Mesothelial cell of epicardium (in vitro differentiated cells): ENCODE data around the gene DGLUCY. TPM values are rescaled to one million over a fixed set of nuclear protein-coding genes. Genes with fewer than 3 reads are reported as not detected.
"Not testable (repeated sequence)": the region's sequence is repeated elsewhere in the genome, so short reads cannot be mapped to it uniquely, and the experiment has no call there.

ENCODE experiments used
- DNase-seq, 2 experiments: peaks; one replicate each; pipeline ENCODE4 v3.0.0; 2021; ENCODE audit warnings: low spot score in 2 of 2; ENCODE audit not compliant: unreplicated experiment in 2 of 2
- H3K27ac Mint-ChIP-seq: 2 replicates; pipeline ENCODE4 v1.8.0; 2021; ENCODE audit warnings: mixed read lengths
- H3K27me3 Mint-ChIP-seq: 2 replicates; pipeline ENCODE4 v1.8.0; 2021; ENCODE audit warnings: low read depth, mixed read lengths
- H3K36me3 Mint-ChIP-seq: 2 replicates; pipeline ENCODE4 v1.8.0; 2021; ENCODE audit warnings: mixed read lengths
- H3K4me1 Mint-ChIP-seq: 2 replicates; pipeline ENCODE4 v1.8.0; 2021; ENCODE audit warnings: mixed read lengths
- H3K4me3 Mint-ChIP-seq: 2 replicates; pipeline ENCODE4 v1.8.0; 2021; ENCODE audit warnings: mild to moderate bottlenecking, moderate library complexity, mixed read lengths
- H3K9me3 Mint-ChIP-seq: 2 replicates; pipeline ENCODE4 v1.8.0; 2021; ENCODE audit warnings: mixed read lengths
- CTCF ChIP-seq: fragments of 200-600 bp; sonication (generic); IDR thresholded peaks from one replicate; pipeline ENCODE4 v1.5.0; 2021; ENCODE audit warnings: antibody characterized with exemption; ENCODE audit not compliant: unreplicated experiment
- total RNA-seq: library from RNA; stranded (reverse); gene quantifications from 3 replicates; pipeline ENCODE4 v1.2.1, GENCODE V29; 2021

Gene DGLUCY
- total RNA-seq, 1 donor from 2014 or later: 64.1 TPM

- H3K4me1 Mint-ChIP-seq: peaks cover 23% of the 10 kb centered on the region
- H3K4me3 Mint-ChIP-seq: peak overlapping the region; percentile 68
- no peaks in the 10 kb centered on the region for H3K9me3 Mint-ChIP-seq
These were observed 149.5 kb downstream of the DGLUCY start for GRCh38 chr14:91263329-91263728.

GRCh38 chr14:91264151-91265150, 150.6 kb downstream of the DGLUCY start:
- Mint-ChIP-seq H3K4me1 (peaks cover 18% of the 10 kb centered on the region), H3K4me3 (peak overlapping the region; percentile 68), H3K27ac (no peak overlapping the region), H3K9me3 (no peaks in the 10 kb centered on the region), H3K36me3 (no peaks in the 10 kb centered on the region), H3K27me3 (peaks cover 24% of the 10 kb centered on the region)
- peak in 1 of 2 experiments; percentile 51 for DNase-seq
- TF ChIP-seq CTCF: no peak

More at GRCh38 chr14:91263329-91263728, 149.5 kb downstream of the DGLUCY start:
- TF ChIP-seq CTCF: no peak
- Mint-ChIP-seq H3K27me3 (peaks cover 24% of the 10 kb centered on the region), H3K36me3 (no peaks in the 10 kb centered on the region), H3K27ac (no peak overlapping the region)
- no peak for DNase-seq

- Mint-ChIP-seq H3K4me3 (peak overlapping the region; percentile 57), H3K4me1 (peaks cover 18% of the 10 kb centered on the region), H3K27ac (no peak overlapping the region), H3K36me3 (no peaks in the 10 kb centered on the region), H3K9me3 (no peaks in the 10 kb centered on the region), H3K27me3 (peaks cover 24% of the 10 kb centered on the region)
- no peak for DNase-seq
- TF ChIP-seq CTCF: no peak
These were observed 151.5 kb downstream of the DGLUCY start for GRCh38 chr14:91265404-91265803.

- not testable (repeated sequence) for DNase-seq, H3K9me3 Mint-ChIP-seq, H3K36me3 Mint-ChIP-seq, H3K4me3 Mint-ChIP-seq, H3K27ac Mint-ChIP-seq
- Mint-ChIP-seq H3K4me1 (peaks cover 18% of the 10 kb centered on the region), H3K27me3 (peaks cover 24% of the 10 kb centered on the region)
These were observed 152.4 kb downstream of the DGLUCY start for GRCh38 chr14:91266276-91266675.

GRCh38 chr14:91267965-91268437, 154.1 kb downstream of the DGLUCY start:
- Mint-ChIP-seq H3K4me1 (peaks cover 17% of the 10 kb centered on the region), H3K27ac (no peak overlapping the region), H3K9me3 (no peaks in the 10 kb centered on the region), H3K4me3 (no peak overlapping the region), H3K36me3 (peaks cover 2% of the 10 kb centered on the region), H3K27me3 (peaks cover 23% of the 10 kb centered on the region)
- no peak for DNase-seq
- no peak for TF ChIP-seq CTCF
